SK-N-SH (cell line): ENCODE measurements around the gene LYG2. TPM values are rescaled to one million over a fixed set of nuclear protein-coding genes. Genes with fewer than 3 reads are reported as not detected.

Source experiments
- CTCF ChIA-PET: fragments of 300-600, 350-600 bp; formaldehyde crosslinking; extraction: SDS; loops from one replicate; lab custom pipeline; 2021; lab: Yijun Ruan, JAX
- POLR2A ChIA-PET: fragments of 350-600 bp; sonication (Branson Sonifier 250); formaldehyde crosslinking; extraction: SDS; loops from one replicate; lab custom pipeline; 2020; ENCODE audit warnings: antibody characterized with exemption, inconsistent platforms; lab: Yijun Ruan, JAX
- DNase-seq: peaks from one replicate; pipeline ENCODE4 v3.0.0; 2012
- H2AFZ ChIP-seq: fragments of 200-600 bp; sonication (generic); 2 replicates; pipeline ENCODE4 v1.8.1; 2016; ENCODE audit warnings: antibody characterized with exemption, mild to moderate bottlenecking, low read depth
- H3F3A ChIP-seq: fragments of 200-600 bp; sonication (generic); replicated peaks from 2 replicates; pipeline ENCODE3; 2016; ENCODE audit warnings: antibody characterized with exemption, mild to moderate bottlenecking; ENCODE audit not compliant: insufficient read depth
- H3K27ac ChIP-seq, 2 experiments: fragments of 200-500 bp in 1 of 2; fragments of 200-600 bp in 1 of 2; sonication (Bioruptor generic) in 1 of 2; sonication (generic), shearing (Covaris generic) in 1 of 2; 2 replicates each; pipeline versions ENCODE4 v1.5.1 to v1.6.1; 2014 to 2016; ENCODE audit warnings: low read depth in 2 of 2, inconsistent platforms in 1 of 2, low read length in 1 of 2, mild to moderate bottlenecking in 1 of 2, mixed read lengths in 1 of 2
- H3K27me3 ChIP-seq: fragments of 200-600 bp; sonication (generic), shearing (Covaris generic); 2 replicates; pipeline ENCODE4 v1.6.1; 2016; ENCODE audit warnings: mixed run types; ENCODE audit not compliant: insufficient read depth
- H3K36me3 ChIP-seq, 2 experiments: fragments of 200-500 bp in 1 of 2; fragments of 200-600 bp in 1 of 2; sonication (Bioruptor generic) in 1 of 2; sonication (generic) in 1 of 2; replicated peaks in 1 of 2; 2 replicates each; pipeline versions ENCODE3 to v1.5.1; 2014 to 2016; ENCODE audit warnings: low read length in 1 of 2, mild to moderate bottlenecking in 1 of 2; ENCODE audit not compliant: insufficient read depth in 2 of 2, control insufficient read depth in 1 of 2
- H3K4me1 ChIP-seq, 2 experiments: fragments of 200-500 bp in 1 of 2; fragments of 200-600 bp in 1 of 2; sonication (Bioruptor generic) in 1 of 2; sonication (generic), shearing (Covaris generic) in 1 of 2; 2 replicates each; pipeline versions ENCODE4 v1.5.1 to v1.6.1; 2014 to 2016; ENCODE audit warnings: low read depth in 1 of 2, low read length in 1 of 2, mixed run types in 1 of 2; ENCODE audit not compliant: insufficient read depth in 2 of 2, control insufficient read depth in 1 of 2
- H3K4me2 ChIP-seq: fragments of 200-600 bp; sonication (generic), shearing (Covaris generic); 2 replicates; pipeline ENCODE4 v1.6.1; 2017; ENCODE audit warnings: mixed run types
- H3K4me3 ChIP-seq, 2 experiments: fragments of 200-500 bp in 1 of 2; fragments of 200-600 bp in 1 of 2; sonication (Bioruptor generic) in 1 of 2; sonication (generic), shearing (Covaris generic) in 1 of 2; 2 replicates each; pipeline versions ENCODE4 v1.5.1 to v1.8.1; 2014 to 2016; ENCODE audit warnings: low read depth in 2 of 2, inconsistent platforms in 1 of 2, low read length in 1 of 2, mild to moderate bottlenecking in 1 of 2, mixed read lengths in 1 of 2, moderate library complexity in 1 of 2
- H3K79me2 ChIP-seq: fragments of 200-600 bp; sonication (generic); 2 replicates; pipeline ENCODE4 v1.8.1; 2017; ENCODE audit warnings: mild to moderate bottlenecking; ENCODE audit not compliant: insufficient read depth
- H3K9ac ChIP-seq: fragments of 200-600 bp; sonication (generic); 2 replicates; pipeline ENCODE4 v1.6.1; 2017; ENCODE audit warnings: mixed run types
- H3K9me2 ChIP-seq: fragments of 200-600 bp; sonication (generic); 2 replicates; pipeline ENCODE4 v1.6.1; 2017; ENCODE audit warnings: mixed run types
- H3K9me3 ChIP-seq: fragments of 200-600 bp; sonication (generic); 2 replicates; pipeline ENCODE4 v1.6.1; 2017; ENCODE audit warnings: mixed run types, mild to moderate bottlenecking, moderate library complexity
- H4K20me1 ChIP-seq: fragments of 200-600 bp; sonication (generic); 2 replicates; pipeline ENCODE4 v1.6.1; 2017; ENCODE audit warnings: mild to moderate bottlenecking, mixed run types; ENCODE audit not compliant: insufficient read depth
- CTCF ChIP-seq: fragments of 200-600 bp; sonication (generic); IDR thresholded peaks from 2 replicates; pipeline ENCODE4 v1.6.1; 2017; ENCODE audit warnings: antibody characterized with exemption, mild to moderate bottlenecking, moderate library complexity
- ELF1 ChIP-seq: IDR thresholded peaks from 2 replicates; pipeline ENCODE4 v1.4.0; 2012
- FOXM1 ChIP-seq: IDR thresholded peaks from 2 replicates; pipeline ENCODE4 v1.4.0; 2012; ENCODE audit warnings: low read depth, mild to moderate bottlenecking
- GABPA ChIP-seq: IDR thresholded peaks from 2 replicates; pipeline ENCODE4 v1.4.0; 2012; ENCODE audit warnings: low read depth, mild to moderate bottlenecking
- MEF2A ChIP-seq: IDR thresholded peaks from 2 replicates; pipeline ENCODE4 v1.4.0; 2012; ENCODE audit warnings: low read depth, borderline replicate concordance
- MXI1 ChIP-seq: IDR thresholded peaks from 2 replicates; pipeline ENCODE4 v1.6.1; 2012; ENCODE audit warnings: mild to moderate bottlenecking, low read depth, low read length, improper control_type of control experiment
- NRF1 ChIP-seq: IDR thresholded peaks from 2 replicates; pipeline ENCODE4 v1.6.1; 2012; ENCODE audit warnings: low read depth, mild to moderate bottlenecking, low read length
- PBX3 ChIP-seq: IDR thresholded peaks from 2 replicates; pipeline ENCODE4; 2012
- RAD21 ChIP-seq: IDR thresholded peaks from 2 replicates; pipeline ENCODE4 v1.6.1; 2012; ENCODE audit warnings: mild to moderate bottlenecking, low read length
- REST ChIP-seq: IDR thresholded peaks from 2 replicates; pipeline ENCODE4 v1.6.1; 2012; ENCODE audit warnings: mild to moderate bottlenecking, low read depth, low read length, moderate library complexity
- RXRA ChIP-seq: IDR thresholded peaks from 2 replicates; pipeline ENCODE4 v1.4.0; 2012; ENCODE audit warnings: low read depth, mild to moderate bottlenecking, borderline replicate concordance
- USF1 ChIP-seq: IDR thresholded peaks from 2 replicates; pipeline ENCODE4 v1.4.0; 2012; ENCODE audit warnings: low read depth, borderline replicate concordance
- ZBTB33 ChIP-seq: IDR thresholded peaks from 2 replicates; pipeline ENCODE4 v1.4.0; 2012; ENCODE audit warnings: low read depth, borderline replicate concordance
- WGBS: methylation state at CpG from one replicate; pipeline ENCODE4 v1.1.6; 2017; ENCODE audit warnings: low lambda C conversion rate; 5-methylcytosine and 5-hydroxymethylcytosine counted together
- polyA plus RNA-seq, 3 experiments: library from polyadenylated mRNA; depleted of rRNA; stranded (reverse); fragments of >200 nt; gene quantifications; 2 replicates each; pipeline ENCODE4 v1.2.3, GENCODE V29; 2012

Gene LYG2
- polyA plus RNA-seq, 1 of the 3 experiments (the other 2 are of a cell fraction) = not detected

GRCh38 chr2:99216096-99216495, 39.4 kb downstream of the LYG2 start:
- TF ChIP-seq PBX3 (no peak), MXI1 (no peak), ELF1 (no peak), NRF1 (no peak), MEF2A (no peak), RAD21 (no peak), REST (no peak), FOXM1 (no peak), RXRA (no peak), USF1 (no peak), GABPA (no peak)
- Histone ChIP-seq H3K4me1 (no peaks in the 10 kb centered on the region), H4K20me1 (no peaks in the 10 kb centered on the region), H3K4me3 (no peak overlapping the region), H3K4me2 (no peak overlapping the region), H3K27me3 (no peaks in the 10 kb centered on the region), H3K9me2 (no peaks in the 10 kb centered on the region), H3K79me2 (no peaks in the 10 kb centered on the region), H2AFZ (no peak overlapping the region), H3K36me3 (no peaks in the 10 kb centered on the region), H3F3A (no peaks in the 10 kb centered on the region), H3K9me3 (no peaks in the 10 kb centered on the region), H3K9ac (no peak overlapping the region), H3K27ac (no peak overlapping the region)
- POLR2A ChIA-PET = no interaction called here
- CTCF ChIA-PET = no interaction called here
- WGBS = 96% methylated on average over 2 of the region's 2 CpGs
- no peak for DNase-seq

- H3K79me2 ChIP-seq = no peaks in the 10 kb centered on the region
- CTCF ChIA-PET = no interaction called here
- H2AFZ ChIP-seq = no peak overlapping the region
- no peaks in the 10 kb centered on the region for H4K20me1 ChIP-seq
- H3K4me3 ChIP-seq = no peak overlapping the region
- no peaks in the 10 kb centered on the region for H3K27me3 ChIP-seq
- TF ChIP-seq PBX3 = no peak
- no peak for TF ChIP-seq REST
- TF ChIP-seq RXRA = no peak
- no peak for TF ChIP-seq ZBTB33
- TF ChIP-seq CTCF = no peak
- H3K9ac ChIP-seq = no peak overlapping the region
- 77% methylated on average over 5 of the region's 5 CpGs for WGBS
- H3K9me2 ChIP-seq = no peaks in the 10 kb centered on the region
- DNase-seq = no peak
- H3K36me3 ChIP-seq = no peaks in the 10 kb centered on the region
- no peak overlapping the region for H3K4me2 ChIP-seq
- H3F3A ChIP-seq = no peaks in the 10 kb centered on the region
- H3K27ac ChIP-seq = no peak overlapping the region
- no peaks in the 10 kb centered on the region for H3K9me3 ChIP-seq
- H3K4me1 ChIP-seq = no peaks in the 10 kb centered on the region
- POLR2A ChIA-PET = no interaction called here
Observed at GRCh38 chr2:99205491-99205890, 50.0 kb downstream of the LYG2 start.
